ENCODE results near the gene LRRC36. TPM values are rescaled to one million over a fixed set of nuclear protein-coding genes. Genes with fewer than 3 reads are reported as not detected.
"Not testable (repeated sequence)": the region's sequence is repeated elsewhere in the genome, so short reads cannot be mapped to it uniquely, and the experiment has no call there.

LRRC36 gene
- total and polyA plus RNA-seq, 8 donors = 3.0 to 73.6 (median 55.7) TPM

DNA sequence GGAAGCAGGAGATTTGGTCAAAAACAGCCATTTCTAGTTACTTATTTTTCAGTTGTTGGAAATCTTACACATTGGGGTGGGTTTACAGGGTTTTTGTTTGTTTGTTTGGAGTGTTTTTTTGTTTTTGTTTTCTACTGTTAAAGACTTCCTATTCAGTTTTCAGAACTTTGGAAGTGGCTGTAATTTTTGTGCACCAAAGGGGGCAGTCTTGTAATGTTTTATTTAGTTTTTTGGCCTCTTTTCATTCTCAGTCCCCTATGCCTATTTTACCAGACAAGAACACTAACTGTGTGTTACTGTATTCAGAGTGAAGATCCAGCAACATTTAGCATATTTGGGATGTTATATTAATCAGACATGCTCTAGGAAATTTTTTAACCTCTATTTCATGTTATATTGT, 46.0 kb downstream of the LRRC36 start:
- Histone ChIP-seq H3K27ac (no peak overlapping the region), H3K9me3 (no peaks in the 10 kb centered on the region), H3K4me1 (no peaks in the 10 kb centered on the region), H3K4me3 (no peak overlapping the region), H3K27me3 (no peaks in the 10 kb centered on the region), H3K36me3 (no peaks in the 10 kb centered on the region)
- ATAC-seq (peak; percentile 50), DNase-seq (no peak)
- TF ChIP-seq, protein P1, sequence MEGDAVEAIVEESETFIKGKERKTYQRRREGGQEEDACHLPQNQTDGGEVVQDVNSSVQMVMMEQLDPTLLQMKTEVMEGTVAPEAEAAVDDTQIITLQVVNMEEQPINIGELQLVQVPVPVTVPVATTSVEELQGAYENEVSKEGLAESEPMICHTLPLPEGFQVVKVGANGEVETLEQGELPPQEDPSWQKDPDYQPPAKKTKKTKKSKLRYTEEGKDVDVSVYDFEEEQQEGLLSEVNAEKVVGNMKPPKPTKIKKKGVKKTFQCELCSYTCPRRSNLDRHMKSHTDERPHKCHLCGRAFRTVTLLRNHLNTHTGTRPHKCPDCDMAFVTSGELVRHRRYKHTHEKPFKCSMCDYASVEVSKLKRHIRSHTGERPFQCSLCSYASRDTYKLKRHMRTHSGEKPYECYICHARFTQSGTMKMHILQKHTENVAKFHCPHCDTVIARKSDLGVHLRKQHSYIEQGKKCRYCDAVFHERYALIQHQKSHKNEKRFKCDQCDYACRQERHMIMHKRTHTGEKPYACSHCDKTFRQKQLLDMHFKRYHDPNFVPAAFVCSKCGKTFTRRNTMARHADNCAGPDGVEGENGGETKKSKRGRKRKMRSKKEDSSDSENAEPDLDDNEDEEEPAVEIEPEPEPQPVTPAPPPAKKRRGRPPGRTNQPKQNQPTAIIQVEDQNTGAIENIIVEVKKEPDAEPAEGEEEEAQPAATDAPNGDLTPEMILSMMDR (IDR thresholded peaks at IDR 0.05) = peak; percentile 23 to 41
- intact Hi-C loops (cut with DNase I) = no loop called here

GRCh38 chr16:67376012-67376411, 49.4 kb downstream of the LRRC36 start:
- not testable (repeated sequence) for H3K9me3 ChIP-seq, H3K4me1 ChIP-seq, ATAC-seq

DNA sequence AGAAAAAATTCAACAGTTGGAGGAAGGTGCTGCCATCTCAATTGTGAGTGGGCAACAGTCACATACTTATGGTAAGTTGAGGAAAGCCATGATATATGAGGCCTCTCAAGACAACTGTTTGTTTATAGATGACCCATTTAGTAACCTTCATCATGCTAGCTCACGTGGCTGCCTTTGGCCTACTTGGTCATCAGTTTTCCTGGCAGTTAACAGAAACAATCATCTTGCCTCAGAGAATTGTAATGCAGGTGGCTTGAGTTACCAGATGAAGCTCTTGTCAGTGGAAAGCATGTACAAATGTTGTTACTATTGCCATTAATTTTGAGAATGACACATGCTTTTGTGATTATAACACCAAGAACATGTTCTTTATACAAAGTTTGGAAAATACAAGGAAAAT, 52.0 kb downstream of the LRRC36 start:
- ATAC-seq (no peak), DNase-seq (no peak)
- no peaks in the 10 kb centered on the region for H3K9me3 ChIP-seq
- H3K36me3 ChIP-seq = no peaks in the 10 kb centered on the region
- no peak overlapping the region for H3K4me3 ChIP-seq
- no peak overlapping the region for H3K27ac ChIP-seq
- H3K4me1 ChIP-seq = no peaks in the 10 kb centered on the region
- H3K27me3 ChIP-seq = no peaks in the 10 kb centered on the region
- TF ChIP-seq, protein P1 (IDR thresholded peaks at IDR 0.05) = no peak
- intact Hi-C loops (cut with DNase I) = no loop called here

More at GRCh38 chr16:67376012-67376411, 49.4 kb downstream of the LRRC36 start:
- H3K36me3 ChIP-seq; intact Hi-C loops (cut with DNase I); H3K27me3 ChIP-seq; H3K4me3 ChIP-seq; DNase-seq; H3K27ac ChIP-seq: not testable (repeated sequence)

GRCh38 chr16:67383284-67383683, 56.7 kb downstream of the LRRC36 start:
- ATAC-seq = no peak
- Histone ChIP-seq H3K9me3 (no peaks in the 10 kb centered on the region), H3K4me3 (no peak overlapping the region), H3K36me3 (no peaks in the 10 kb centered on the region), H3K27ac (no peak overlapping the region), H3K27me3 (no peaks in the 10 kb centered on the region), H3K4me1 (no peaks in the 10 kb centered on the region)
- DNase-seq = no peak
- TF ChIP-seq, protein P1 (IDR thresholded peaks at IDR 0.05) = no peak
- intact Hi-C loops (cut with DNase I) = no loop called here

DNA sequence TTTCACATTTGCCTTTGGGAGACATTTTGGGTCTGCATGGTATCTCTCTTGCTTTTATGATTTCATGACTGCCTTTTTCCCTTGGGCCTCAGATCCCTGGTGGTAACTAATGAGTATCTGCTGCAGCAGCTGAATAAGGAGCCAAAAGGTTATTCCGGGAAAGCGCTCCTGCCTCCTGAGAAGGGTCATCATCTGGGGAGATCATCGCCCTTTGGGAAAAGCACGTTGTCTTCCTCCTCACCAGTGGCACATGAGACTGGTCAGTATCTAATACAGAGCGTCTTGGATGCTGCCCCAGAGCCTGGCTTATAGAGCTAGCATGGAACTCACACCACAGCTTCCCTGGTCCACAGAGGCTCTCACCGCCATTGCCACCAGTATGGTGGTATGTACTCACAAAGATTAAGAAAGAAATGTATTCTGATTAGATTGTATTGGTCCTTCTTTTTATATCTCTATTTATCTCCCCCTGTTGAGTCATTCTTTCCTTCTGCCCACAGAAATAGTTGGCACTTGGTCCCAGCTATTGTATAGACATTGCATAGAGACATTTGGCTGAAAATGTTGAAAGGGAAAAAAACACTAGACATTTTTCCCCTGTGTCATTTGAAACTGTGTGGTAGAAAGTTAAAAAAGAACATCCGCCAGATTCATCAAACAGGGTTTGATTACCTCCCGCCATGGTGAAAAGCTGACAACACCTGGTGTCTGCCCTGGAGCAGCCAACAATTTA, 58.3 kb downstream of the LRRC36 start:
- no peaks in the 10 kb centered on the region for H3K27me3 ChIP-seq
- DNase-seq (no peak), ATAC-seq (no peak)
- no peaks in the 10 kb centered on the region for H3K36me3 ChIP-seq
- H3K4me3 ChIP-seq = no peak overlapping the region
- intact Hi-C loops (cut with DNase I) = no loop called here
- H3K27ac ChIP-seq = no peak overlapping the region
- TF ChIP-seq, protein P1 (IDR thresholded peaks at IDR 0.05) = no peak
- no peaks in the 10 kb centered on the region for H3K9me3 ChIP-seq
- H3K4me1 ChIP-seq = peaks cover 2 to 7% of the 10 kb centered on the region in 2 donors
